Embryonic facial prominence (tissue), 1 donor: ENCODE results near the gene MYBPC2.

Source experiments
- DNase-seq: peaks from one replicate; pipeline ENCODE4 v3.0.0-alpha.2; 2016; ENCODE audit errors: extremely low spot score

The MYBPC2 gene

GRCh38 chr19:50410109-50410508, 22.6 kb upstream of the MYBPC2 start:
- DNase-seq, result no peak

- no peak for DNase-seq
Measured at GRCh38 chr19:50412419-50412818, 20.3 kb upstream of the MYBPC2 start.

GRCh38 chr19:50413096-50413495, 19.6 kb upstream of the MYBPC2 start:
- DNase-seq, result no peak

GRCh38 chr19:50413531-50413930, 19.2 kb upstream of the MYBPC2 start:
- DNase-seq, result no peak

GRCh38 chr19:50414864-50415660, 17.6 kb upstream of the MYBPC2 start:
- DNase-seq, result no peak

- DNase-seq, result no peak
Measured at GRCh38 chr19:50415661-50416033, 17.0 kb upstream of the MYBPC2 start.

- DNase-seq, result no peak
Measured at GRCh38 chr19:50416034-50416977, 16.4 kb upstream of the MYBPC2 start.

- DNase-seq, result no peak
Measured at GRCh38 chr19:50417111-50418081, 15.3 kb upstream of the MYBPC2 start.

GRCh38 chr19:50418176-50419021, 14.3 kb upstream of the MYBPC2 start, which contains the start of gene SPIB:
Gene SPIB, plus strand, starts transcription at chr19:50418938. Its CDS starts 25 bp downstream, at chr19:50418963.
- no peak for DNase-seq

- no peak for DNase-seq
Measured at GRCh38 chr19:50419022-50419579, 13.6 kb upstream of the MYBPC2 start.

GRCh38 chr19:50419580-50420035, 13.1 kb upstream of the MYBPC2 start:
- DNase-seq, result no peak

- DNase-seq, result no peak
Measured at GRCh38 chr19:50420127-50420526, 12.6 kb upstream of the MYBPC2 start.

- DNase-seq, result no peak
Measured at GRCh38 chr19:50420808-50421207, 11.9 kb upstream of the MYBPC2 start.

- DNase-seq, result no peak
Measured at GRCh38 chr19:50422397-50423278, 10.1 kb upstream of the MYBPC2 start.

GRCh38 chr19:50423279-50424113, 9.2 kb upstream of the MYBPC2 start:
- no peak for DNase-seq

- no peak for DNase-seq
Measured at GRCh38 chr19:50425581-50425980, 7.1 kb upstream of the MYBPC2 start.

- DNase-seq, result no peak
Measured at GRCh38 chr19:50427318-50427925, 5.3 kb upstream of the MYBPC2 start.

GRCh38 chr19:50427997-50428425, 4.7 kb upstream of the MYBPC2 start:
- DNase-seq, result peak; percentile 60
